Neural cell (in vitro differentiated cells): ENCODE measurements around the gene SDK1. TPM values are rescaled to one million over a fixed set of nuclear protein-coding genes. Genes with fewer than 3 reads are reported as not detected.

Experiments
- H2AFZ ChIP-seq: fragments of 200-600, 300-800 bp; sonication (generic), shearing (Covaris generic); 2 replicates; pipeline ENCODE4 v1.6.0; 2014; ENCODE audit warnings: low read depth, mild to moderate bottlenecking, antibody characterized with exemption, low read length, moderate library complexity
- H3F3A ChIP-seq: fragments of 200-600 bp; shearing (Covaris generic); 2 replicates; pipeline ENCODE4 v1.6.1; 2016; ENCODE audit warnings: mild to moderate bottlenecking, moderate library complexity, mixed read lengths, antibody characterized with exemption, low read length; ENCODE audit not compliant: insufficient read depth, poor library complexity, severe bottlenecking
- H3K27ac ChIP-seq: fragments of 200-600, 300-800 bp; sonication (generic), shearing (Covaris generic); 2 replicates; pipeline ENCODE4 v1.5.1; 2014; ENCODE audit warnings: mild to moderate bottlenecking, low read length, moderate library complexity
- H3K27me3 ChIP-seq: fragments of 300-800, 200-600 bp; sonication (generic), shearing (Covaris generic); 2 replicates; pipeline ENCODE4 v1.6.0; 2014; ENCODE audit warnings: mild to moderate bottlenecking, low read depth, low read length, moderate library complexity; ENCODE audit not compliant: insufficient read depth
- H3K36me3 ChIP-seq: fragments of 300-800, 200-600 bp; sonication (generic), shearing (Covaris generic); 2 replicates; pipeline ENCODE4 v1.5.1; 2014; ENCODE audit warnings: mild to moderate bottlenecking, antibody characterized with exemption, low read length, moderate library complexity; ENCODE audit not compliant: insufficient read depth
- H3K4me2 ChIP-seq: fragments of 300-800, 200-600 bp; sonication (generic), shearing (Covaris generic); 2 replicates; pipeline ENCODE4 v1.6.0; 2014; ENCODE audit warnings: mild to moderate bottlenecking, low read length
- H3K4me3 ChIP-seq: fragments of 300-800, 200-600 bp; sonication (generic), shearing (Covaris generic); 2 replicates; pipeline ENCODE4 v1.5.1; 2014; ENCODE audit warnings: mild to moderate bottlenecking, low read length, moderate library complexity
- H3K79me2 ChIP-seq: fragments of 200-600 bp; shearing (Covaris generic); replicated peaks from 2 replicates; pipeline ENCODE4 v1.6.0; 2014; ENCODE audit warnings: mild to moderate bottlenecking, low read length, moderate library complexity; ENCODE audit not compliant: insufficient read depth
- H3K9ac ChIP-seq: fragments of 300-800, 200-600 bp; sonication (generic), shearing (Covaris generic); 2 replicates; pipeline ENCODE4 v1.6.1; 2016; ENCODE audit warnings: mild to moderate bottlenecking, low read length, mixed read lengths
- H3K9me2 ChIP-seq: fragments of 200-600 bp; shearing (Covaris generic); 2 replicates; pipeline ENCODE4 v1.6.1; 2016; ENCODE audit warnings: mild to moderate bottlenecking, low read length, mixed read lengths; ENCODE audit not compliant: insufficient read depth
- H3K9me3 ChIP-seq: fragments of 200-600, 300-800 bp; sonication (generic), shearing (Covaris generic); 2 replicates; pipeline ENCODE4 v1.6.1; 2016; ENCODE audit warnings: mild to moderate bottlenecking, mixed run types, low read length, moderate library complexity, mixed read lengths
- H4K20me1 ChIP-seq: fragments of 200-600 bp; shearing (Covaris generic); 2 replicates; pipeline ENCODE4 v1.6.1; 2016; ENCODE audit warnings: mild to moderate bottlenecking, mixed run types; ENCODE audit not compliant: insufficient read depth
- CTCF ChIP-seq: fragments of 450-650 bp; IDR thresholded peaks from 2 replicates; pipeline ENCODE4 v1.5.1; 2014; ENCODE audit warnings: antibody characterized with exemption, mild to moderate bottlenecking, moderate library complexity; ENCODE audit not compliant: poor library complexity, severe bottlenecking
- EP300 ChIP-seq: fragments of 450-650 bp; conservative IDR thresholded peaks from 2 replicates; pipeline ENCODE4 v1.6.1; 2014; ENCODE audit warnings: antibody characterized with exemption, mild to moderate bottlenecking, moderate library complexity; ENCODE audit not compliant: poor library complexity, severe bottlenecking
- EZH2 ChIP-seq: fragments of 200-600, 300-800 bp; shearing (Covaris generic), sonication (generic); IDR thresholded peaks from 2 replicates; pipeline ENCODE4 v1.6.1; 2014; ENCODE audit warnings: antibody characterized with exemption, low read length, borderline replicate concordance, mild to moderate bottlenecking; ENCODE audit not compliant: insufficient read depth, poor library complexity, severe bottlenecking
- MXI1 ChIP-seq: fragments of 450-650 bp; conservative IDR thresholded peaks from 2 replicates; pipeline ENCODE4 v1.6.1; 2014; ENCODE audit warnings: antibody characterized with exemption, mild to moderate bottlenecking; ENCODE audit not compliant: poor library complexity, severe bottlenecking
- POLR2AphosphoS5 ChIP-seq: IDR thresholded peaks from 2 replicates; pipeline ENCODE4 v1.6.1; 2012
- RAD21 ChIP-seq: fragments of 450-650 bp; conservative IDR thresholded peaks from 2 replicates; pipeline ENCODE4 v1.6.1; 2014; ENCODE audit warnings: antibody characterized with exemption, mild to moderate bottlenecking, moderate library complexity
- REST ChIP-seq: IDR thresholded peaks from 2 replicates; pipeline ENCODE4 v1.6.1; 2012; ENCODE audit warnings: borderline replicate concordance
- SMC3 ChIP-seq: fragments of 450-650 bp; conservative IDR thresholded peaks from 2 replicates; pipeline ENCODE4 v1.6.1; 2014; ENCODE audit warnings: antibody characterized with exemption, mild to moderate bottlenecking, moderate library complexity; ENCODE audit not compliant: poor library complexity
- TAF1 ChIP-seq: IDR thresholded peaks from 2 replicates; pipeline ENCODE4 v1.6.1; 2012; ENCODE audit warnings: low read depth
- polyA plus RNA-seq: library from polyadenylated mRNA; depleted of rRNA; stranded (reverse); fragments of >200 nt; gene quantifications from 2 replicates; pipeline ENCODE4 v1.2.3, GENCODE V29; 2014

The SDK1 gene
- polyA plus RNA-seq, 1 donor from 2014 or later: 2.7 TPM

DNA sequence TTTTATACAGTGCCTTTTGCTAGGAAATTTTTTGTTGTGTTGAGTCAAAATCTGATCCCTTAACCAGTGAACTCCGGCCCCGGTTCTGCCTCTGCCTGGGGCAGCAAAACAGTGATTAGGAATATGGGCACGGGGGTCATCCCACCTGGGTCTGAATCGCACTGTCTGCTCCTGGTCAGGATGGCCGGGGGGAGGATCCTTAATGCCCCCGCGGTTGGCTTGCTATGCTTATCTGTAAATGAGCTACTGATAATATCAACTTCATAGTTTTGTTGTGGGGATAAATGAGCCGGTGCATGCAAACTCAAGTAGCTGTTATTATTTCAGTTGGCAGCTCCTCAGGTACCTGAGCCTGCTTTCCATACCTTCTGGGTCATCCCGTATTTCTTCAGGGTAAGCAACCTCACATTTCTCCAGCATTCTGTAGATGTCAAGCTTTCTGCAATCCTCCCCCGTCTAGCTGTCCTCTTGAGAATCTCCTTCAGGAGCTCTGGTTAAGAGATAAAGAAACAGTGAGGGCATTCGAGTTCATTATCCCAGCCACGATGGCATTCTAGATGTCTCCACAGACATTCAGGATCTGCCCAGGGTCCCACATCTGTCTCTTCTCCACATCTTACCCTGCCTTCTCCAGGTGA lies 592.2 kb downstream of the SDK1 start:
- Histone ChIP-seq H3F3A (no peaks in the 10 kb centered on the region), H3K27ac (no peak overlapping the region), H2AFZ (no peak overlapping the region), H3K36me3 (no peaks in the 10 kb centered on the region), H4K20me1 (no peaks in the 10 kb centered on the region), H3K27me3 (no peaks in the 10 kb centered on the region), H3K4me3 (no peak overlapping the region), H3K4me2 (no peak overlapping the region), H3K9ac (no peak overlapping the region), H3K9me3 (no peaks in the 10 kb centered on the region), H3K79me2 (no peaks in the 10 kb centered on the region), H3K9me2 (no peaks in the 10 kb centered on the region)
- TF ChIP-seq SMC3: no peak
- no peak for TF ChIP-seq RAD21
- no peak for TF ChIP-seq CTCF
- no peak for TF ChIP-seq MXI1
- no peak for TF ChIP-seq REST
- no peak for TF ChIP-seq EZH2
- no peak for TF ChIP-seq EP300
- no peak for TF ChIP-seq POLR2AphosphoS5
- no peak for TF ChIP-seq TAF1

- Histone ChIP-seq H3K4me3 (no peak overlapping the region), H2AFZ (no peak overlapping the region), H3K79me2 (no peaks in the 10 kb centered on the region), H3K27me3 (no peaks in the 10 kb centered on the region), H3K9ac (no peak overlapping the region), H4K20me1 (no peaks in the 10 kb centered on the region), H3K36me3 (no peaks in the 10 kb centered on the region), H3K9me3 (no peaks in the 10 kb centered on the region), H3K4me2 (no peak overlapping the region), H3K9me2 (no peaks in the 10 kb centered on the region), H3K27ac (no peak overlapping the region), H3F3A (no peaks in the 10 kb centered on the region)
- TF ChIP-seq EZH2: no peak
- no peak for TF ChIP-seq EP300
- no peak for TF ChIP-seq REST
- TF ChIP-seq SMC3: no peak
- no peak for TF ChIP-seq RAD21
- no peak for TF ChIP-seq POLR2AphosphoS5
- no peak for TF ChIP-seq TAF1
- TF ChIP-seq MXI1: no peak
- no peak for TF ChIP-seq CTCF
Measured at GRCh38 chr7:3893789-3894153, 592.7 kb downstream of the SDK1 start.
